Measurements from ENCODE around the gene SCAPER.
"Not testable (repeated sequence)": the region's sequence is repeated elsewhere in the genome, so short reads cannot be mapped to it uniquely, and the experiment has no call there.

The SCAPER gene

GRCh38 chr15:76468722-76469121 is 436.4 kb downstream of the SCAPER start:
- DNase-seq = no peak

- no peak for DNase-seq
These were observed 438.0 kb downstream of the SCAPER start for GRCh38 chr15:76467136-76467535.

GRCh38 chr15:76465728-76466127 is 439.4 kb downstream of the SCAPER start:
- no peak for DNase-seq

GRCh38 chr15:76464247-76464646 is 440.9 kb downstream of the SCAPER start:
- DNase-seq = no peak

GRCh38 chr15:76460871-76461270 is 444.3 kb downstream of the SCAPER start:
- DNase-seq = no peak

- no peak for DNase-seq
These were observed 444.8 kb downstream of the SCAPER start for GRCh38 chr15:76460347-76460746.

GRCh38 chr15:76451540-76451939 is 453.6 kb downstream of the SCAPER start:
- DNase-seq = no peak

- no peak for DNase-seq
These were observed 455.7 kb downstream of the SCAPER start for GRCh38 chr15:76449455-76449854.

- no peak for DNase-seq
These were observed 456.4 kb downstream of the SCAPER start for GRCh38 chr15:76448755-76449154.

GRCh38 chr15:76447728-76448441 is 457.3 kb downstream of the SCAPER start:
- no peak for DNase-seq

- DNase-seq = no peak
These were observed 464.7 kb downstream of the SCAPER start for GRCh38 chr15:76440441-76440840.

GRCh38 chr15:76439542-76439941 is 465.6 kb downstream of the SCAPER start:
- DNase-seq = no peak

- no peak for DNase-seq
These were observed 471.2 kb downstream of the SCAPER start for GRCh38 chr15:76433798-76434400.

- DNase-seq = not testable (repeated sequence)
These were observed 472.1 kb downstream of the SCAPER start for GRCh38 chr15:76433036-76433435.

- DNase-seq = no peak
These were observed 472.5 kb downstream of the SCAPER start for GRCh38 chr15:76432604-76433003.

- no peak for DNase-seq
These were observed 473.2 kb downstream of the SCAPER start for GRCh38 chr15:76431971-76432370.

- DNase-seq = not testable (repeated sequence)
These were observed 474.4 kb downstream of the SCAPER start for GRCh38 chr15:76430711-76431110.

- no peak for DNase-seq
These were observed 475.5 kb downstream of the SCAPER start for GRCh38 chr15:76429661-76430060.

GRCh38 chr15:76426941-76427340 is 478.2 kb downstream of the SCAPER start:
- DNase-seq = no peak

- DNase-seq = no peak
These were observed 486.6 kb downstream of the SCAPER start for GRCh38 chr15:76418352-76419140.

- no peak for DNase-seq
These were observed 503.9 kb downstream of the SCAPER start for GRCh38 chr15:76401285-76401684.

- no peak for DNase-seq
These were observed 506.6 kb downstream of the SCAPER start for GRCh38 chr15:76398317-76399104.

- no peak for DNase-seq
These were observed 511.5 kb downstream of the SCAPER start for GRCh38 chr15:76393614-76394013.

Data from NCI-H2107 (cell line).